GM19324 (cell line): ENCODE results near the gene POU3F1.

Experiments used
- ATAC-seq: cut with Tn5 transposase; IDR thresholded peaks from one replicate; pipeline ENCODE4 v1.9.1; 2021; ENCODE audit warnings: mild to moderate bottlenecking, moderate library complexity; ENCODE audit not compliant: unreplicated experiment, low FRiP score

The POU3F1 gene

GRCh38 chr1:38006008-38006828 is 40.4 kb downstream of the POU3F1 start:
- ATAC-seq = no peak

GRCh38 chr1:38005195-38006007 is 41.2 kb downstream of the POU3F1 start, which contains the start of gene FHL3:
Gene FHL3, minus strand, starts transcription at chr1:38005514. Its CDS starts 6,102 bp downstream, at chr1:37999412.
- no peak for ATAC-seq

GRCh38 chr1:38004284-38005108 is 42.1 kb downstream of the POU3F1 start:
- no peak for ATAC-seq

DNA sequence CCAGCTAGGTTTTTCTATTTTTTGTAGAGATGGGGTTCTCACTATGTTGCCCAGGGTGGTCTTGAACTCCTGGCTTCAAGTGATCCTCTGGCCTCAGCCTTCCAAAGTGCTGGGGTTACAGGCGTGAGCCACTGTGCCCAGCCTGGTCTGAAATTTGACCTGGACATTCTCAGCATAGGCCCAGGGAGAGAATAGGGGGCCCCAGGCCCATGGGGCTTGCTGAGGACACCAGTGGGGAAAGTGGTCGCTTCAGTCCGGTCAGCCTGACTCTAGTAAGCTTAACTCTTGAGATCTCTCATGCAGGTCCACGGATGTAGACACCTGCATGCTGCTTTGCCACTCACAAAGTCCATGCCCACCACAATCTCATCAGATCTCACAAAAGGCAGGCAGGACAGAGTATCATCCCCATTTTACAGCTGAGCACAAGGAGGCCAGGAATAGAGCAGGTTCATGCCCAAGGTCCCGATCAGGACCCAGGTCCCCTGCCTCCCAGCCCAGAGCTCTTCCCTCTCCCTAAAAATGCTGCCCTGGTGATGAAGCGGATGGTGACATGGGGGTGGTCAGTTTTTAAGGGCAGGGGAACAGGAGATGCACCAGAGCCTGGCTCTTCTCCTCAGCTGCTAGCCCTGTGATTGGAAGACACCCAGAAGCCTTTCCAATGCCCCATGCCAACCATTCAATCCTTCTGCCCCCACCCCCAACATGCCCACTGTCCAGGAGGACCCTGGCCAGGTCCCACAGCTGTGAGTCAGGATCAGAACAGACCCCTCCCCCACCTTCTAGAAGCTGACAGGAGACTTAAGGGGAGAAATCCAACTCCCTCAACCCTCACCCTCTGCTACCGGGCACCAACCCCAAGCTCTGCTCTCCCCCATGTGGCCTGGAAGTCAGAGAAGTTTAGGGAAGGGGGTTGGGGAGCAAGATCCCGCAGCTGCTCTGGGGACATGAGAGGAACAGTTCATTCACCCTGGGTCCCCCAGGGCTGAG is 43.0 kb downstream of the POU3F1 start:
- ATAC-seq = no peak

- no peak for ATAC-seq
Observed at GRCh38 chr1:38000529-38001455, 45.8 kb downstream of the POU3F1 start.

DNA sequence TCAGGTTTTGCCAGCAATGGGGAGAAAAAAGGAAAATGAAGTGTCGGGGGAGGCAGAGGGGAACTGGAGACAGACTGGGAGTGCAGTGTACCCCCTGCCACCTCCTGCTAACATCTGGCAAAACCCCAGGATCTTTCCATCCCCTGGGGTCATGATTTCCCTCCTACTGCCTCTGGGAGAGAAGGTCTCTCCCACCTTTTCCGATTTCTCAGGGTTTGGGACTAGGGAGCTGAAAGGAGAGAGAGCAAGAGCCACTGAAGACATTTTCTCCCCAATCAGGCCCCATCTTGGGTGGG is 46.4 kb downstream of the POU3F1 start:
- no peak for ATAC-seq

DNA sequence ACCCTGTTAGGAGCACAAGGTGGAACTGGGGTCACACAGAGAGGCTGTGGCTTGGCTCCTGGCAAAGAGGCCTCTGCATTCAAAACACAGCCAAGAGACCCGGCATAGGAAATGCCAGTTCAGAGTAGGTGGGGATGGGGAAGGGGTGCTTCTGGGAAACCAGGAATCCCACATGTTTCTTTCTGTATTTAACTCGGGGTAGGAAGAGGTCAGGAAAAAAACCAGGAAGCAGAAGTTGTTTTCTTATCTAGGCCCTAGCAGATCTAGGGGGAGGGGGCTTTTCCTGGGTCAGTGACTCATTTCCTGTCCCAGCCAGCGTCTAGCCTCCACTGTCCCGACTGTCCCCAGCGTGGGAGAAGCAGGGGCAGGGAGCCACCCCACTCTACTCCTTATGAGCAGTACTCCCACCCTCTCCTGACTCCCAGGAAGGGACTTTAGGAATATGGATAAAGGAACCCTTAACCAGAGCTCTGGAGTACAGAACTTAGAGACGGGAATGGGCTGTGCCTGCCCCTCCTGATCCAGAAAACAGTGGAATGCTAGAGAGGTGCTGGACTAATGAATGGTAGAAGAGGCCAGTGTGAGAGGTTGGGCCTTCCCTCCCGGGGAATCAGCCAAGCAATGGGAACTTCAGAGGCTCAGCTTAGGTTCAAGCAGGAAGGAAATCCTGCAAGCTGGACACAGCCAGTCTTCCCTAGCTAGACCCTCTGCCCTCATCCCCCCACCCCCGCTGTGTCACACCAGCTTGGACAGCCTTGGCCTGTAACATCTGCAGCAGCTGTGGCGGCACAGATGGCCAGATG is 47.0 kb downstream of the POU3F1 start:
- no peak for ATAC-seq

- ATAC-seq = no peak
Observed at GRCh38 chr1:37998913-37999429, 47.6 kb downstream of the POU3F1 start.

DNA sequence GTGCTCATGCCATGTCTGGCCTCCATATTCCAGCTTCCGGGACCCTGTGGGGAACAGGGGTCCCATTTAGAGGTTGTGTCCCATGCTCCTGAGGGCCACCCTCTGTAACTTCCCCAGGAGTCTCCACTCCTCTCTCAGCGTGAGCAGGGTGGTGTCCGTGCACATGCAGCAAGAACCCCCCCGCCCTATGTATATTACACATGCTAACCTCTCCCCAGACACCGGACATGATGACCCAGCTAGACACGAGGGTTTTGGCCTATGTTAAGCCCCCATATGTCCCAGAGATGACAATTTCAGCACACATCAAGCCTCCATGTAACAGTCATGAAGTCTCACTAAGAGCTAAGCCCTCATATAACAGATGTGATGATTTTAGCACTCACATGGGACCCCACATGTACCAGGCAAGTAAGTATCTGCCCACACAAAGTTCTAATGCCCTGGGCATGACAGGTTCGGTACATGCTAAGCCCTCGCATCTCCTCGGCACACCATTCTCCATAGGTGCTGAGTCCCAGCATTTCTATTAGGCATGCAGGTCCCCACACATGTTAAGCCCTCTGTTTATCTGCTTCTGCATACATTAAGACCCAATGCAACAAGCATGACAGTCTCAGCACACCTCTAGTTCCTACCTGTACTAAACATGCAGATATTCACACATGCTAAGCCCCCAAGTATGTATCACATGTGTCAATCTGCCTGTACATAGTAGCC is 48.3 kb downstream of the POU3F1 start:
- no peak for ATAC-seq

DNA sequence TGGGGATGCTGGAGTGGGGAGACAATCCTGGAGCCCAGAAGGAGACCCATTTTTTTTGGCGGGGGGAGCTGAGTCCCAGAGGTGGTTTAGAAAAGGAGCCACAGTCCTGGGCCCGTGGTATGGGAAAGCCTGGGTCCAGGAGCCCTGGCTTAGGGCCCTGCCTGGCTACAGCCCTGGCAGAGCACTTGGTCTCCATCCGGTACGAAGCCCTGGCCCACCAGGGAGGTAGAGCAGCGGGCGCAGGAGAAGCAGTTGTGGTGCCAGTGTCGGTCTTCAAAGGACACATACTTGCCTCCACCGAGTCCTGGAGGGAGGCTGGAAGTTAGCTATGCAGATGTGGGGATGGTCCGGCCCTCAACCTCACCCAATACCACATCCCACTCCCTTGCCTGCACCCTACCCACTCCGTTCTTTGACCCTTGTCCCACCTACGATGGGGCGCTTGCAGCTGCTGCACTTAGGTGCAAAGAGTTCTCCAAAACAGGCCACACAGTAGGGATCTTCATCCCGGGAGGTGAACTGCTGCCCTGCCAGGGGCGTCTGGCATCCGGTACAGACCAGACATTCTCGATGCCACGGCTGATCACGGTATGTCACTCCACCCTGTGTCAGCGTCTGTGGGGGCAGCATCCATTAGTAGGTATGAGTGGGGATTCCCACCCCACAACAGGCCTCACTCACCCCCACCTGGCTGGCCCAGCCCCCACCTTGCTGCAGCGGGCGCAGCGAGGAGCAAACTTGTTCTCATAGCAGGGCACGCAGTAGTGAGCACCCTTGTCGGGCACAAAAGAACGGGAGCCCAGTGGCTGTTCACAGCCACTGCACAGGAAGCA is 49.1 kb downstream of the POU3F1 start:
- ATAC-seq = no peak

DNA sequence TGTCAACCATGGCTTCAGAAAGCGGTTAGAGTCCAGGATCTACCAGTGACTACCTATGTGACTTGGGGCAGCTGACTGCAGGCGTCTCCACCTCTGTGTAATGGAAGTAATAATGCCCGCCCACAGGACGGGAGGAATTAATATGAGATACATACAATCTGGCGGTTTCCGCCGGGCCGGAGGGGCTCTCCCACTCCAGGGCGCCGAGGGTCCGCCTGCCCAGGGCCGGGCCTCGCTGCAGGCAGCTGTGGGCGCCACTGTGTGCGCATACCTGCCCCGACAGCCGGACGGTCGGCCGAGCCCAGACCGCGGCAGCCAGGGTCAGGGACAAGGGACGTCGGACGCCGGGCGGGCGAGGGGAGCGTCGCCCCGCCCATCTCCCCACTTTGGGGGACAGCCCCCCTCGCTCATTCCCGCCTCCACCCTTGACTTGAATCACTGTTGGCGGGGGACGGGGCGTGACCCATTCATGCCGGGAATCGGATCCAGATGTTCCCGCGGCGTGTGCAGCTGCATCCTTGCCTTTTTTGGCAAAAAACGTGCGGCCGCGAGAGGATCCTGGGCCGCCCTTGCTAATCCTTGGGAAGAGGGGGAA is 50.7 kb downstream of the POU3F1 start:
- no peak for ATAC-seq

DNA sequence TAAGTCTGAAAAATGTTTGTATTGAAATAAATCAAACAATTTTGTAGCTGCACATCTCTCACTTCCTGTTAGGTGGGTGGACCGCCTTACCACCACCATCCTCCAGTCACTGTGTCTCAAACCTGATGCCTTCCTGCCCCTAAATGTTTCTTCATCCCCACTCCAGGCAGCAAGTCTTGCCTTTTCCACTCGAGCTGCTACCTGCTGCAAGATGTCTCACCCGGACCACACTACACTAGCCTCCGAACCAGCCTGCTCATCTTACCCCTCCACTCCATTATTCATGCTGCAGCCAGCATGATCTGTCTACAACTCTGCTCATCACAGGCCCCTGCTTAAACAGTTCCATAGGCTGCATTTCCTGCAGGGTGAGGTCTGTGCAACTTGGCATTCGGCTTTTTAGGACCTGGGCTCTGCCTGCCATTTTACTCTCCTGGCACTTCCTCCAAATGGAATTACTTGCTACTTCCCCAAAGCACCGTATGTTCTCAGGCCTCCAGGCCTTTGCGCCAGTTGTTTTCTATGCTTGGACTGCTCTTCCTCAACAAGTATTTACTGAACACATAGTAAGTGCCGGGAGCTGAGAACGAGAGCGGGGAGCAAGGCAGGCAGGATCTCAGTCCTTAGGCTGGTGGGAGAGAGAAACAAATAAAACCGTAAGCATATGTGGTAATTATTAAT is 51.6 kb downstream of the POU3F1 start:
- ATAC-seq = no peak
